GM12878 (cell line): ENCODE results near the gene CIB4.

Experiments used
- ATF7 ChIP-seq: fragments of 450-650 bp; IDR thresholded peaks from 2 replicates; pipeline ENCODE4 v1.6.1; 2016; ENCODE audit warnings: low read depth, mild to moderate bottlenecking
- CHD2 ChIP-seq: IDR thresholded peaks from 2 replicates; pipeline ENCODE4 v1.6.1; 2011; ENCODE audit warnings: low read depth, low read length, improper control_type of control experiment, borderline replicate concordance
- EP300 ChIP-seq, 2 experiments: fragments of 150-350 bp in 1 of 2; IDR thresholded peaks; 2 replicates each; pipeline ENCODE4 v1.6.1; 2011 to 2012; ENCODE audit warnings: low read depth in 2 of 2, low read length in 2 of 2, borderline replicate concordance in 1 of 2, improper control_type of control experiment in 1 of 2, inconsistent platforms in 1 of 2; ENCODE audit not compliant: control insufficient read depth in 1 of 2
- EZH2 ChIP-seq: IDR thresholded peaks from 2 replicates; pipeline ENCODE4 v1.6.1; 2012; ENCODE audit warnings: low read depth, mild to moderate bottlenecking, control low read depth, inconsistent platforms, low read length, borderline replicate concordance; ENCODE audit not compliant: control insufficient read depth
- FOXK2 ChIP-seq: fragments of 450-650 bp; IDR thresholded peaks from 2 replicates; pipeline ENCODE4 v1.6.1; 2017; ENCODE audit warnings: mild to moderate bottlenecking, moderate library complexity
- HDAC6 ChIP-seq: fragments of 200-600 bp; sonication (generic); IDR thresholded peaks from one replicate; pipeline ENCODE4 v1.8.0; 2017; ENCODE audit warnings: antibody characterized with exemption; ENCODE audit not compliant: unreplicated experiment
- PBX3 ChIP-seq: IDR thresholded peaks from 2 replicates; pipeline ENCODE4 v1.6.1; 2011; ENCODE audit warnings: mild to moderate bottlenecking, low read depth, low read length, moderate library complexity; ENCODE audit not compliant: insufficient replicate concordance
- RAD21 ChIP-seq: IDR thresholded peaks from 2 replicates; pipeline ENCODE4 v1.6.1; 2011; ENCODE audit warnings: mild to moderate bottlenecking, low read depth, low read length, moderate library complexity; ENCODE audit not compliant: insufficient read depth
- SMC3 ChIP-seq: IDR thresholded peaks from 2 replicates; pipeline ENCODE4 v1.6.1; 2011; ENCODE audit warnings: low read length, improper control_type of control experiment, borderline replicate concordance
- TCF7 ChIP-seq: IDR thresholded peaks from 2 replicates; pipeline ENCODE4 v1.6.1; 2014; ENCODE audit warnings: antibody characterized with exemption, borderline replicate concordance
- TF ChIP-seq, protein P1 (sequence below), 3 experiments: IDR thresholded peaks in 2 of 3; conservative IDR thresholded peaks in 1 of 3; 2 replicates each; pipeline ENCODE4 v1.5.1; 2011; ENCODE audit warnings: low read depth in 3 of 3, low read length in 3 of 3, mild to moderate bottlenecking in 3 of 3, control low read depth in 2 of 3, moderate library complexity in 2 of 3, inconsistent platforms in 1 of 3, mixed read lengths in 1 of 3; ENCODE audit not compliant: control insufficient read depth in 2 of 3, insufficient read depth in 1 of 3; ENCODE audit errors: extremely low read depth in 1 of 3

DNA sequence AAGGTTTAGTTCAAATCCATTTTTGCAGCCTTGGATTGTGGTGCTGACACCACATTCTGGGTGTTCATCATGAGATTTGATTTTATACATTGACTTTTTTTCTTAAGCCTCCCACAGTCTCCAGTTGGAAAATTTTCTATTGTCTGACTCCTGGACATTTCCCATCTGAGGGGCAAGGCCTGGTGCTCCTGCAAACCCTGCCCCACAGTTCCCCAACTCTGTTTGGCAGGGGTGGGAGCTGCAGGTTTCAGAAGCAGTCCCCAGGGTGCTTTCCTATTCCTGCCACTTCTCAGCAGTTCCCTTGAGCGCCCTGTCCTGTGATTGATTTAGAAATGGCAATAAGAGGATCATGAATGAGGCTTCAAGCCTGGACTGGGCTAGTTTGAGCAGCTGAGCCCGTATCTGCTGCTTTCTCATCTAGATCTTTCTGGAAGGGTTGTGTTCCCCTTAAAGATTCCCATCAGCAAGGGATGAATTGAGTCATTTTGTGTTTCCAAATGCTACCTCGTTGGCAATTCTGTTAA, 77.0 kb downstream of the CIB4 start:
- TF ChIP-seq RAD21 (no peak), CHD2 (no peak), PBX3 (no peak), TCF7 (no peak), EP300 (IDR thresholded peaks at IDR 0.05; ENCODE audit: borderline replicate concordance in 1 of 2, control insufficient read depth in 1 of 2, low read depth in 2 of 2, low read length in 2 of 2) (no peak), SMC3 (no peak), FOXK2 (no peak), EZH2 (no peak), HDAC6 (no peak), ATF7 (no peak)
- TF ChIP-seq, protein P1, sequence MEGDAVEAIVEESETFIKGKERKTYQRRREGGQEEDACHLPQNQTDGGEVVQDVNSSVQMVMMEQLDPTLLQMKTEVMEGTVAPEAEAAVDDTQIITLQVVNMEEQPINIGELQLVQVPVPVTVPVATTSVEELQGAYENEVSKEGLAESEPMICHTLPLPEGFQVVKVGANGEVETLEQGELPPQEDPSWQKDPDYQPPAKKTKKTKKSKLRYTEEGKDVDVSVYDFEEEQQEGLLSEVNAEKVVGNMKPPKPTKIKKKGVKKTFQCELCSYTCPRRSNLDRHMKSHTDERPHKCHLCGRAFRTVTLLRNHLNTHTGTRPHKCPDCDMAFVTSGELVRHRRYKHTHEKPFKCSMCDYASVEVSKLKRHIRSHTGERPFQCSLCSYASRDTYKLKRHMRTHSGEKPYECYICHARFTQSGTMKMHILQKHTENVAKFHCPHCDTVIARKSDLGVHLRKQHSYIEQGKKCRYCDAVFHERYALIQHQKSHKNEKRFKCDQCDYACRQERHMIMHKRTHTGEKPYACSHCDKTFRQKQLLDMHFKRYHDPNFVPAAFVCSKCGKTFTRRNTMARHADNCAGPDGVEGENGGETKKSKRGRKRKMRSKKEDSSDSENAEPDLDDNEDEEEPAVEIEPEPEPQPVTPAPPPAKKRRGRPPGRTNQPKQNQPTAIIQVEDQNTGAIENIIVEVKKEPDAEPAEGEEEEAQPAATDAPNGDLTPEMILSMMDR (IDR thresholded peaks at IDR 0.05 in 2 of 3, conservative IDR thresholded peaks at IDR 0.05 in 1 of 3; ENCODE audit: control insufficient read depth in 2 of 3, extremely low read depth in 1 of 3, insufficient read depth in 1 of 3, low read depth in 3 of 3, low read length in 3 of 3), result no peak
